HepG2 (cell line): Measurements from ENCODE around the gene COX6B1. TPM values are rescaled to one million over a fixed set of nuclear protein-coding genes. Genes with fewer than 3 reads are reported as not detected.

Experiments
- BATF2 ChIP-seq: sonication (generic); formaldehyde crosslinking; IDR thresholded peaks from 2 replicates; pipeline ENCODE4 v1.8.0; 2022; ENCODE audit warnings: mild to moderate bottlenecking, missing genetic modification reagents, moderate library complexity
- CCAR2 ChIP-seq: fragments of 200-400 bp; formaldehyde crosslinking; optimal IDR thresholded peaks from 2 replicates; pipeline ENCODE3; 2018; ENCODE audit warnings: low read depth, mild to moderate bottlenecking, low read length, moderate library complexity
- CEBPZ ChIP-seq: IDR thresholded peaks from 2 replicates; pipeline ENCODE4 v1.6.1; 2012; ENCODE audit warnings: low read length, improper control_type of control experiment
- CSRNP1 ChIP-seq: sonication (generic); formaldehyde crosslinking; IDR thresholded peaks from 2 replicates; pipeline ENCODE4 v1.8.1; 2023; ENCODE audit warnings: mild to moderate bottlenecking, missing genetic modification reagents
- EHMT2 ChIP-seq: fragments of 200-600 bp; sonication (generic); IDR thresholded peaks from 2 replicates; pipeline ENCODE4 v1.7.0; 2017; ENCODE audit warnings: antibody characterized with exemption, low read depth, low read length, borderline replicate concordance
- GABPA ChIP-seq, 2 experiments: IDR thresholded peaks; 2 replicates each; pipeline ENCODE4 v1.6.1; 2011 to 2016; ENCODE audit warnings: low read depth in 2 of 2, low read length in 1 of 2, missing biosample characterization in 1 of 2, missing genetic modification characterization in 1 of 2
- HNRNPL ChIP-seq: fragments of 200-400 bp; formaldehyde crosslinking; IDR thresholded peaks from 2 replicates; pipeline ENCODE4 v1.6.1; 2017; ENCODE audit warnings: mild to moderate bottlenecking, low read depth, low read length
- KDM6A ChIP-seq: IDR thresholded peaks from 2 replicates; pipeline ENCODE4 v1.6.1; 2016; ENCODE audit warnings: low read depth
- MEIS1 ChIP-seq: sonication (generic); formaldehyde crosslinking; IDR thresholded peaks from 2 replicates; pipeline ENCODE4 v1.9.0; 2021; ENCODE audit warnings: mild to moderate bottlenecking, missing genetic modification reagents, moderate library complexity, borderline replicate concordance
- RBM22 ChIP-seq: fragments of 200-400 bp; formaldehyde crosslinking; optimal IDR thresholded peaks from 2 replicates; pipeline ENCODE3; 2017; ENCODE audit warnings: mild to moderate bottlenecking, low read length, moderate library complexity
- SALL1 ChIP-seq: sonication (generic); formaldehyde crosslinking; IDR thresholded peaks from 2 replicates; pipeline ENCODE4 v1.8.0; 2022; ENCODE audit warnings: mild to moderate bottlenecking, missing genetic modification reagents
- TSC22D2 ChIP-seq: sonication (generic); formaldehyde crosslinking; IDR thresholded peaks from 2 replicates; pipeline ENCODE4 v1.5.1; 2020; ENCODE audit warnings: missing genetic modification reagents, mild to moderate bottlenecking, borderline replicate concordance
- UBTF ChIP-seq: sonication (generic); formaldehyde crosslinking; IDR thresholded peaks from 2 replicates; pipeline ENCODE4 v1.4.0; 2020; ENCODE audit warnings: mild to moderate bottlenecking, missing genetic modification reagents
- ZBTB46 ChIP-seq: sonication (generic); formaldehyde crosslinking; IDR thresholded peaks from 2 replicates; pipeline ENCODE4 v1.4.0; 2020; ENCODE audit warnings: mild to moderate bottlenecking, missing genetic modification reagents, borderline replicate concordance
- ZNF605 ChIP-seq: sonication (generic); formaldehyde crosslinking; IDR thresholded peaks from 2 replicates; pipeline ENCODE4 v1.8.0; 2022; ENCODE audit warnings: mild to moderate bottlenecking, missing genetic modification reagents
- ZNF607 ChIP-seq: sonication (generic); formaldehyde crosslinking; IDR thresholded peaks from 2 replicates; pipeline ENCODE4 v1.5.1; 2020; ENCODE audit warnings: missing genetic modification reagents, mild to moderate bottlenecking, borderline replicate concordance
- polyA plus RNA-seq, 8 experiments: library from polyadenylated mRNA; depleted of rRNA in 3 of 8; stranded (reverse) in 7 of 8; unstranded in 1 of 8; fragments of >200 nt; fragmentation: Illumina TruSeq in 4 of 8; extraction: Trizol in 4 of 8; gene quantifications; 2 replicates each; pipeline versions ENCODE4 v1.2.1 to v1.2.3, GENCODE V29; 2011 to 2016; ENCODE audit warnings: low read depth in 4 of 8, missing spikeins in 1 of 8, mixed read lengths in 1 of 8; ENCODE audit not compliant: insufficient read depth in 1 of 8
- total RNA-seq, 5 experiments: library from RNA; depleted of rRNA; stranded (reverse); fragments of >200 nt; fragmentation: Illumina TruSeq; extraction: Trizol; gene quantifications; 2 replicates each; pipeline ENCODE4 v1.2.3, GENCODE V29; 2016; ENCODE audit warnings: low read depth in 1 of 5

The COX6B1 gene
- total and polyA plus RNA-seq, 2 of the 13 experiments (the other 11 are each of a cell fraction or from before 2014, with no cell fraction given): 481 to 487 TPM

- TF ChIP-seq TSC22D2 (CRISPR knock-in tag) (no peak), SALL1 (CRISPR knock-in tag) (0 out of 2 replicates have a peak, but pooled peaks have one; percentile 35), ZNF607 (CRISPR knock-in tag) (peak; percentile 18; the same call in 1 of the 2 replicates), ZBTB46 (CRISPR knock-in tag) (0 out of 2 replicates have a peak, but pooled peaks have one; percentile 6), CEBPZ (no peak), MEIS1 (CRISPR knock-in tag) (no peak; the same call in none of the 2 replicates), BATF2 (CRISPR knock-in tag) (0 out of 2 replicates have a peak, but pooled peaks have one; percentile 33), CCAR2 (no peak), RBM22 (no peak), ZNF605 (0 out of 2 replicates have a peak, but pooled peaks have one; percentile 25), UBTF (CRISPR knock-in tag) (peak; percentile 48; the same call in 1 of the 2 replicates), KDM6A (no peak), CSRNP1 (CRISPR knock-in tag) (no peak), GABPA (IDR thresholded peaks at IDR 0.05; ENCODE audit: low read depth, low read length) (no peak), GABPA (CRISPR knock-in tag; IDR thresholded peaks at IDR 0.05; ENCODE audit: low read depth) (no peak), HNRNPL (no peak), EHMT2 (no peak)
These were observed 3.7 kb upstream of the COX6B1 start (continued) for GRCh38 chr19:35644206-35644986.
